OCI-LY7 (cell line): ENCODE results near the gene ERCC2.

ENCODE experiments used
- CTCF ChIP-seq: fragments of 200-600 bp; sonication (generic); conservative IDR thresholded peaks from 2 replicates; pipeline ENCODE4 v1.5.1; 2014; ENCODE audit warnings: mild to moderate bottlenecking, antibody characterized with exemption, low read length, moderate library complexity, mixed read lengths
- EZH2phosphoT487 ChIP-seq: fragments of 200-600 bp; sonication (generic); IDR thresholded peaks from 2 replicates; pipeline ENCODE4 v1.6.1; 2018; ENCODE audit warnings: low read depth, borderline replicate concordance, mild to moderate bottlenecking, mixed run types, antibody characterized with exemption, low read length, moderate library complexity, mixed read lengths

GRCh38 chr19:45419396-45419795 is 49.0 kb upstream of the ERCC2 start:
- no peak for TF ChIP-seq CTCF
- TF ChIP-seq EZH2phosphoT487, result no peak
